H9 (cell line): Measurements from ENCODE around the gene HDHD2. TPM values are rescaled to one million over a fixed set of nuclear protein-coding genes. Genes with fewer than 3 reads are reported as not detected.

Source experiments
- DNase-seq: peaks from one replicate; pipeline ENCODE4 v3.0.0-alpha.2; 2017
- H2AFZ ChIP-seq: one replicate; pipeline ENCODE4 v1.6.1; 2013; ENCODE audit warnings: mild to moderate bottlenecking, low read length, control low read depth, moderate library complexity
- H2AK5ac ChIP-seq: 2 replicates; pipeline ENCODE4 v1.6.1; 2013; ENCODE audit warnings: low read length, control low read depth, mixed read lengths; ENCODE audit not compliant: insufficient read length
- H2BK120ac ChIP-seq: one replicate; pipeline ENCODE4 v1.6.1; 2013; ENCODE audit warnings: low read depth, mild to moderate bottlenecking, low read length, control low read depth, inconsistent platforms; ENCODE audit not compliant: poor library complexity, severe bottlenecking
- H2BK12ac ChIP-seq: 2 replicates; pipeline ENCODE4 v1.6.1; 2013; ENCODE audit warnings: low read length, control low read depth, mixed read lengths, low read depth; ENCODE audit not compliant: insufficient read length
- H2BK15ac ChIP-seq: 2 replicates; pipeline ENCODE4 v1.6.1; 2013; ENCODE audit warnings: low read depth, low read length, control low read depth
- H2BK20ac ChIP-seq: one replicate; pipeline ENCODE4 v1.6.1; 2013; ENCODE audit warnings: low read depth, mild to moderate bottlenecking, low read length, control low read depth, inconsistent platforms; ENCODE audit not compliant: poor library complexity, severe bottlenecking
- H2BK5ac ChIP-seq: 2 replicates; pipeline ENCODE4 v1.6.1; 2013; ENCODE audit warnings: low read length, control low read depth, mixed read lengths; ENCODE audit not compliant: insufficient read length
- H3K14ac ChIP-seq: 2 replicates; pipeline ENCODE4 v1.6.1; 2013; ENCODE audit warnings: low read length, control low read depth; ENCODE audit not compliant: insufficient read depth
- H3K18ac ChIP-seq: 2 replicates; pipeline ENCODE4 v1.6.1; 2013; ENCODE audit warnings: low read depth, mild to moderate bottlenecking, mixed read lengths, low read length, control low read depth; ENCODE audit not compliant: insufficient read length
- H3K23ac ChIP-seq: 2 replicates; pipeline ENCODE4 v1.6.1; 2013; ENCODE audit warnings: low read length, control low read depth, mixed read lengths, low read depth; ENCODE audit not compliant: insufficient read length
- H3K23me2 ChIP-seq: 2 replicates; pipeline ENCODE4 v1.6.1; 2013; ENCODE audit warnings: low read depth, mild to moderate bottlenecking, mixed read lengths, low read length, control low read depth; ENCODE audit not compliant: insufficient read length, poor library complexity, severe bottlenecking
- H3K27ac ChIP-seq: 2 replicates; pipeline ENCODE4 v1.5.1; 2013; ENCODE audit warnings: low read length, control low read depth, mixed read lengths, low read depth; ENCODE audit not compliant: insufficient read length
- H3K27me3 ChIP-seq: 2 replicates; pipeline ENCODE4 v1.6.1; 2013; ENCODE audit warnings: low read length, control low read depth, inconsistent platforms; ENCODE audit not compliant: insufficient read depth
- H3K4ac ChIP-seq: 2 replicates; pipeline ENCODE4 v1.6.1; 2013; ENCODE audit warnings: low read depth, mild to moderate bottlenecking, control low read depth, inconsistent platforms, low read length, moderate library complexity
- H3K4me1 ChIP-seq: 2 replicates; pipeline ENCODE4 v1.6.1; 2013; ENCODE audit warnings: low read length, control low read depth, inconsistent platforms; ENCODE audit not compliant: insufficient read depth
- H3K4me2 ChIP-seq: 2 replicates; pipeline ENCODE4 v1.6.1; 2013; ENCODE audit warnings: low read length, control low read depth, mixed read lengths; ENCODE audit not compliant: insufficient read length, insufficient read depth
- H3K56ac ChIP-seq: 2 replicates; pipeline ENCODE4 v1.6.1; 2013; ENCODE audit warnings: low read depth, mild to moderate bottlenecking, mixed read lengths, low read length, control low read depth; ENCODE audit not compliant: insufficient read length
- H3K79me1 ChIP-seq: 2 replicates; pipeline ENCODE4 v1.6.1; 2013; ENCODE audit warnings: low read depth, mild to moderate bottlenecking, moderate library complexity, low read length, control low read depth, inconsistent platforms; ENCODE audit not compliant: insufficient read depth, poor library complexity, severe bottlenecking
- H3K79me2 ChIP-seq: 2 replicates; pipeline ENCODE4 v1.6.1; 2013; ENCODE audit warnings: low read length, control low read depth, inconsistent platforms; ENCODE audit not compliant: insufficient read depth
- H3K9ac ChIP-seq: 2 replicates; pipeline ENCODE4 v1.6.1; 2013; ENCODE audit warnings: low read length, control low read depth, mixed read lengths; ENCODE audit not compliant: insufficient read length; ENCODE audit errors: extremely low read depth
- H3K9me3 ChIP-seq: one replicate; pipeline ENCODE4 v1.6.1; 2013; ENCODE audit warnings: low read depth, low read length, inconsistent platforms; ENCODE audit not compliant: control insufficient read depth
- H3T11ph ChIP-seq: one replicate; pipeline ENCODE4 v1.6.1; 2013; ENCODE audit warnings: mild to moderate bottlenecking, low read length, control low read depth, inconsistent platforms
- H4K20me1 ChIP-seq: one replicate; pipeline ENCODE4 v1.6.1; 2013; ENCODE audit not compliant: control insufficient read depth, insufficient read length, insufficient read depth
- H4K5ac ChIP-seq: 2 replicates; pipeline ENCODE4 v1.6.1; 2013; ENCODE audit warnings: low read depth, mild to moderate bottlenecking, mixed read lengths, low read length, control low read depth; ENCODE audit not compliant: insufficient read length
- H4K8ac ChIP-seq: replicated peaks from 2 replicates; pipeline ENCODE4 v1.6.1; 2013; ENCODE audit warnings: low read length, control low read depth, mixed read lengths, low read depth; ENCODE audit not compliant: insufficient read length
- H4K91ac ChIP-seq: 2 replicates; pipeline ENCODE4 v1.6.1; 2013; ENCODE audit warnings: low read depth, mild to moderate bottlenecking, moderate library complexity, mixed read lengths, low read length, control low read depth; ENCODE audit not compliant: insufficient read length
- H3K27ac Mint-ChIP-seq, 3 experiments: 2 replicates in 2 of 3; 3 replicates in 1 of 3; pipeline ENCODE4 v1.8.0; 2020 to 2021; ENCODE audit warnings: mixed read lengths in 3 of 3, mild to moderate bottlenecking in 1 of 3, moderate library complexity in 1 of 3
- H3K27me3 Mint-ChIP-seq: 2 replicates; pipeline ENCODE4 v1.8.0; 2021; ENCODE audit warnings: low read depth, mild to moderate bottlenecking, moderate library complexity, mixed read lengths
- H3K36me3 Mint-ChIP-seq, 3 experiments: 2 replicates in 2 of 3; 3 replicates in 1 of 3; pipeline ENCODE4 v1.8.0; 2020 to 2021; ENCODE audit warnings: low read depth in 3 of 3, mixed read lengths in 3 of 3; ENCODE audit not compliant: insufficient read depth in 1 of 3
- H3K4me1 Mint-ChIP-seq, 2 experiments: 2 replicates each; pipeline ENCODE4 v1.8.0; 2020; ENCODE audit warnings: mixed read lengths in 2 of 2
- H3K4me3 Mint-ChIP-seq, 2 experiments: 2 replicates in 1 of 2; 3 replicates in 1 of 2; pipeline ENCODE4 v1.8.0; 2020 to 2021; ENCODE audit warnings: mild to moderate bottlenecking in 2 of 2, mixed read lengths in 2 of 2, moderate library complexity in 1 of 2
- H3K9me3 Mint-ChIP-seq, 2 experiments: 2 replicates in 1 of 2; 3 replicates in 1 of 2; pipeline ENCODE4 v1.8.0; 2020; ENCODE audit warnings: mild to moderate bottlenecking in 2 of 2, mixed read lengths in 2 of 2, moderate library complexity in 1 of 2
- CTCF ChIP-seq: fragments of 200-600 bp; sonication (generic); conservative IDR thresholded peaks from 3 replicates; pipeline ENCODE4 v1.8.0; 2021; ENCODE audit warnings: antibody characterized with exemption, mild to moderate bottlenecking
- WGBS: extraction: QIAGEN DNeasy Blood & Tissue Kit; methylation state at CpG from one replicate; pipeline ENCODE4 v1.1.7; 2013; ENCODE audit warnings: missing lambda C conversion rate, low lambda C conversion rate, mixed read lengths; ENCODE audit not compliant: insufficient read length; ENCODE audit errors: extremely low coverage; 5-methylcytosine and 5-hydroxymethylcytosine counted together
- total RNA-seq: library from RNA; stranded (reverse); gene quantifications from 2 replicates; pipeline ENCODE4 v1.2.1, GENCODE V29; 2021

Gene HDHD2
- total RNA-seq, 1 experiment from 2014 or later, result 51.0 TPM

DNA sequence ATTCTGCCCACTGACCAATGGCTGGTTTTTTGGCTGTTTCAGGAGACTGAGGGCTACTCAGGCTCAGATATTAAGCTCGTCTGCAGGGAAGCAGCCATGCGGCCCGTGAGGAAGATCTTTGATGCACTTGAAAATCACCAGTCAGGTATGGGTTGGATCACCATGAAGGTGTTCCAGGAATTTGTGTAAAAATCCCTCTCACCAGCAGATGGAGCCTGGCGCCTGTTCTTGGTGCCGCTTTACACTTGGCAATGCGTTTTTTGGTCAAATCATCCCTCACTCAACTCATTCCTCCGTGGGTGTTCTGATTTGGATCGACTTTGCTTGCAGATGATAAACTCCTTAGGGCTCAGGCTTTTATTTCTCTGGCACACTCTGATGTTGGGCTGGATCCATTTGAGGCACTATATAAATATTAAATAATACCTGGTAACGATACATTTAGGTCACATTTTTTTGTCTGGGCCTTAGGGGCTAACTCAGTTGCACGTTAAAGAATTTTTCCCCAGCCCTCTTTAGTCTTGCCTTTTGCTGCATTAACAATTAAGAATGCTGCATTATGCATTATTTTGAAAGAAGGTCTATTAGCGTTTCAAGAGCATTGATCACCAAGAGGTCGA, 50.0 kb downstream of the HDHD2 start:
- Histone ChIP-seq H4K91ac (no peak overlapping the region), H3K79me1 (no peaks in the 10 kb centered on the region), H3K27me3 (no peaks in the 10 kb centered on the region), H2BK120ac (no peak overlapping the region), H3K27ac (no peak overlapping the region), H2AFZ (no peak overlapping the region), H3K9me3 (no peaks in the 10 kb centered on the region), H3K14ac (no peak overlapping the region), H3K4ac (no peak overlapping the region), H2AK5ac (no peak overlapping the region), H3K9ac (no peak overlapping the region), H2BK5ac (no peak overlapping the region), H2BK20ac (no peak overlapping the region), H2BK12ac (no peak overlapping the region), H3K56ac (no peak overlapping the region), H4K20me1 (no peaks in the 10 kb centered on the region), H4K8ac (no peak overlapping the region), H3K18ac (no peak overlapping the region), H4K5ac (no peak overlapping the region), H3K79me2 (no peaks in the 10 kb centered on the region), H3K4me1 (no peaks in the 10 kb centered on the region), H3T11ph (no peak overlapping the region), H3K23ac (no peak overlapping the region), H2BK15ac (no peak overlapping the region), H3K4me2 (no peak overlapping the region), H3K23me2 (no peaks in the 10 kb centered on the region)
- no peak overlapping the region for H3K27ac Mint-ChIP-seq
- peak; percentile 78 for DNase-seq
- peak; percentile 89 for TF ChIP-seq CTCF
- peaks cover 0 to 9% (median 0%) of the 10 kb centered on the region in 3 experiments; a peak in 1 of 7 replicates for H3K36me3 Mint-ChIP-seq
- WGBS, result no CpG with 5 or more reads among the region's 12 CpGs
- H3K4me3 Mint-ChIP-seq, result no peak overlapping the region
- H3K4me1 Mint-ChIP-seq, result peaks cover 16 to 19% of the 10 kb centered on the region in 2 experiments
- H3K9me3 Mint-ChIP-seq, result no peaks in the 10 kb centered on the region
- no peaks in the 10 kb centered on the region for H3K27me3 Mint-ChIP-seq
